GM12878 (cell line): ENCODE measurements around the gene KPNA1. TPM values are rescaled to one million over a fixed set of nuclear protein-coding genes. Genes with fewer than 3 reads are reported as not detected.

ENCODE experiments used
- ATAC-seq: fragments of 200-7000 bp; cut with Tn5 transposase; 3 replicates; pipeline ENCODE4 v1.9.1; 2020; ENCODE audit warnings: mild to moderate bottlenecking, moderate library complexity
- Bru-seq: library from RNA; stranded (reverse); fragments of 400-500 nt; gene quantifications from one replicate; lab custom pipeline; 2021; lab: Mats Ljungman, UMichigan
- BruChase-seq, 2 experiments: library from RNA; stranded (reverse); fragments of 400-500 nt; gene quantifications; one replicate each; lab custom pipeline; 2021; lab: Mats Ljungman, UMichigan
- BruUV-seq: library from RNA; stranded (reverse); fragments of 400-500 nt; replicated peaks from 2 replicates; lab custom pipeline; 2021; lab: Mats Ljungman, UMichigan
- CTCF ChIA-PET: fragments of 300-600 bp; sonication (Branson Sonifier 250); formaldehyde crosslinking; extraction: SDS; loops from one replicate; lab custom pipeline; 2021; ENCODE audit warnings: inconsistent platforms; lab: Yijun Ruan, JAX
- POLR2A ChIA-PET: fragments of 350-600 bp; formaldehyde crosslinking; extraction: SDS; loops from one replicate; lab custom pipeline; 2021; ENCODE audit warnings: inconsistent platforms; lab: Charles Lee
- RAD21 ChIA-PET: fragments of 300-600 bp; sonication (Branson Sonifier 250); formaldehyde crosslinking; loops from one replicate; lab custom pipeline; 2023; ENCODE audit warnings: antibody characterized with exemption; ENCODE audit not compliant: unreplicated experiment; lab: Charles Lee
- SMC1A ChIA-PET: fragments of 300-600 bp; sonication (Branson Sonifier 250); formaldehyde crosslinking; loops from one replicate; lab custom pipeline; 2023; ENCODE audit not compliant: unreplicated experiment, uncharacterized antibody; lab: Charles Lee
- DNase-seq: peaks from one replicate; pipeline ENCODE4 v3.0.0-alpha.2; 2011; ENCODE audit warnings: low read depth, low spot score
- FAIRE-seq: peaks from 3 replicates; lab custom pipeline; 2011; peaks lifted over from hg19 to GRCh38; lab: Jason Lieb, UNC
- H2AFZ ChIP-seq: 2 replicates; pipeline ENCODE4 v1.6.0; 2011; ENCODE audit warnings: low read depth, low read length, control low read depth; ENCODE audit not compliant: control insufficient read depth
- H3K27ac ChIP-seq: 2 replicates; pipeline ENCODE4 v1.5.1; 2011; ENCODE audit warnings: control low read depth; ENCODE audit not compliant: control insufficient read depth, insufficient read depth
- H3K27me3 ChIP-seq, 2 experiments: replicated peaks in 1 of 2; 2 replicates each; pipeline versions ENCODE4 v1.6.0 to v1.6.1; 2011; ENCODE audit warnings: low read length in 1 of 2; ENCODE audit not compliant: control insufficient read depth in 2 of 2, insufficient read depth in 2 of 2
- H3K36me3 ChIP-seq, 2 experiments: 2 replicates each; pipeline ENCODE4 v1.5.1; 2011; ENCODE audit warnings: low read length in 1 of 2; ENCODE audit not compliant: control insufficient read depth in 2 of 2, insufficient read depth in 2 of 2
- H3K4me1 ChIP-seq: 2 replicates; pipeline ENCODE4 v1.6.1; 2011; ENCODE audit warnings: mild to moderate bottlenecking, low read length, moderate library complexity, mixed read lengths; ENCODE audit not compliant: control insufficient read depth, insufficient read depth
- H3K4me2 ChIP-seq: 2 replicates; pipeline ENCODE4 v1.6.0; 2011; ENCODE audit warnings: control low read depth; ENCODE audit not compliant: control insufficient read depth, insufficient read depth
- H3K4me3 ChIP-seq: fragments of 200-600 bp; sonication (generic); 2 replicates; pipeline ENCODE4 v1.5.1; 2016
- H3K79me2 ChIP-seq: 2 replicates; pipeline ENCODE4 v1.6.0; 2011; ENCODE audit warnings: low read length; ENCODE audit not compliant: control insufficient read depth, insufficient read depth
- H3K9ac ChIP-seq: 2 replicates; pipeline ENCODE4 v1.8.0; 2011; ENCODE audit warnings: low read length, control low read depth, mixed read lengths; ENCODE audit not compliant: control insufficient read depth, insufficient read depth
- H3K9me3 ChIP-seq: replicated peaks from 3 replicates; pipeline ENCODE4 v1.5.1; 2011; ENCODE audit warnings: mild to moderate bottlenecking, low read length; ENCODE audit not compliant: control insufficient read depth, insufficient read depth
- H4K20me1 ChIP-seq: 2 replicates; pipeline ENCODE4 v1.6.0; 2011; ENCODE audit not compliant: control insufficient read depth, insufficient read depth
- CBFB ChIP-seq: IDR thresholded peaks from 2 replicates; pipeline ENCODE4 v1.6.1; 2016; ENCODE audit warnings: antibody characterized with exemption, low read depth
- CBX5 ChIP-seq: sonication (generic); IDR thresholded peaks from 2 replicates; pipeline ENCODE4 v1.6.1; 2016; ENCODE audit warnings: low read depth, moderate library complexity, mild to moderate bottlenecking, inconsistent platforms
- ESRRA ChIP-seq: IDR thresholded peaks from 2 replicates; pipeline ENCODE4 v1.6.1; 2012; ENCODE audit warnings: mild to moderate bottlenecking, low read length, improper control_type of control experiment
- ETV6 ChIP-seq, 2 experiments: fragments of 450-650 bp in 1 of 2; IDR thresholded peaks in 1 of 2; conservative IDR thresholded peaks in 1 of 2; 2 replicates each; pipeline ENCODE4 v1.6.1; 2014; ENCODE audit warnings: antibody characterized with exemption in 1 of 2, borderline replicate concordance in 1 of 2, low read depth in 1 of 2, mild to moderate bottlenecking in 1 of 2, moderate library complexity in 1 of 2
- GATAD2B ChIP-seq: fragments of 450-650 bp; conservative IDR thresholded peaks from 2 replicates; pipeline ENCODE4 v1.6.1; 2017; ENCODE audit warnings: low read depth, mild to moderate bottlenecking, moderate library complexity
- HDAC6 ChIP-seq: fragments of 200-600 bp; sonication (generic); IDR thresholded peaks from one replicate; pipeline ENCODE4 v1.8.0; 2017; ENCODE audit warnings: antibody characterized with exemption; ENCODE audit not compliant: unreplicated experiment
- LARP7 ChIP-seq: fragments of 450-650 bp; IDR thresholded peaks from 2 replicates; pipeline ENCODE4 v1.6.1; 2017; ENCODE audit warnings: mild to moderate bottlenecking
- RUNX3 ChIP-seq: IDR thresholded peaks from 2 replicates; pipeline ENCODE4 v1.6.1; 2012; ENCODE audit warnings: low read length, inconsistent platforms
- SKIL ChIP-seq: fragments of 450-650 bp; IDR thresholded peaks from 2 replicates; pipeline ENCODE4 v1.6.1; 2017; ENCODE audit warnings: mild to moderate bottlenecking, low read depth, inconsistent platforms; ENCODE audit not compliant: poor library complexity, severe bottlenecking
- SMARCA5 ChIP-seq: fragments of 450-650 bp; IDR thresholded peaks from 2 replicates; pipeline ENCODE4 v1.6.1; 2017; ENCODE audit warnings: mild to moderate bottlenecking
- SMC3 ChIP-seq: IDR thresholded peaks from 2 replicates; pipeline ENCODE4 v1.6.1; 2011; ENCODE audit warnings: low read length, improper control_type of control experiment, borderline replicate concordance
- TAF1 ChIP-seq: IDR thresholded peaks from 2 replicates; pipeline ENCODE4 v1.6.1; 2011; ENCODE audit warnings: mild to moderate bottlenecking, low read depth, low read length, borderline replicate concordance
- YBX1 ChIP-seq: fragments of 450-650 bp; IDR thresholded peaks from 2 replicates; pipeline ENCODE4 v1.6.1; 2016; ENCODE audit warnings: antibody characterized with exemption
- ZNF207 ChIP-seq: fragments of 450-650 bp; IDR thresholded peaks from 2 replicates; pipeline ENCODE4 v1.6.1; 2014; ENCODE audit warnings: antibody characterized with exemption, mild to moderate bottlenecking, borderline replicate concordance
- WGBS: methylation state at CpG from one replicate; pipeline ENCODE4 v1.1.6; 2016; ENCODE audit warnings: low lambda C conversion rate; ENCODE audit not compliant: insufficient replicate concordance, insufficient coverage; ENCODE audit errors: missing lambda C conversion rate; 5-methylcytosine and 5-hydroxymethylcytosine counted together
- in situ Hi-C: fragments of 300-500 bp; cut with MboI; formaldehyde crosslinking; loops from 9 replicates; pipeline ENCODE4 v1.14.3; 2018; ENCODE audit warnings: mixed read lengths
- intact Hi-C: fragments of 100-400 bp; cut with micrococcal nuclease; formaldehyde crosslinking; loops from one replicate; pipeline ENCODE4 v1.14.2; 2022; ENCODE audit not compliant: unreplicated experiment
- long read RNA-seq, 2 experiments: library from polyadenylated mRNA; unstranded; transcript quantifications; one replicate each; pipeline ENCODE4 v2.0.0, GENCODE V29; 2019 to 2020
- polyA minus RNA-seq, 3 experiments: library from RNA; depleted of rRNA, polyadenylated mRNA; stranded (reverse); fragments of >200 nt; gene quantifications; 2 replicates each; pipeline ENCODE4 v1.2.3, GENCODE V29; 2011
- polyA plus RNA-seq, 11 experiments: library from polyadenylated mRNA; depleted of rRNA in 4 of 11; unstranded in 6 of 11; stranded (reverse) in 5 of 11; fragments of >200 nt; fragmentation: Nextera tagmentation in 4 of 11; fragmentation: Illumina TruSeq in 1 of 11; extraction: Ambion mirVana in 4 of 11; extraction: Trizol in 1 of 11; gene quantifications; 1 replicate in 1 of 11; 2 replicates in 10 of 11; pipeline versions ENCODE4 v1.2.1 to v1.2.3, GENCODE V29; 2011 to 2016; ENCODE audit warnings: inconsistent platforms in 2 of 11, missing spikeins in 2 of 11, low read depth in 1 of 11
- total RNA-seq, 4 experiments: library from RNA; depleted of rRNA in 3 of 4; stranded (reverse); fragments of >200 nt in 3 of 4; fragmentation: Illumina TruSeq in 1 of 4; extraction: Trizol in 1 of 4; gene quantifications; 2 replicates each; pipeline versions ENCODE4 v1.2.1 to v1.2.3, GENCODE V29; 2013 to 2021

Gene KPNA1
- total RNA-seq (2013; cell fraction: nucleolus; rRNA removed), result 80.9 and 90.7 TPM in 2 replicates
- 16.1 and 18.6 TPM in 2 replicates for total RNA-seq (2014; rRNA removed)
- 29.7 and 29.9 TPM in 2 replicates for total RNA-seq (2014; rRNA removed; fragmentation: Illumina TruSeq; extraction: Trizol)
- total RNA-seq (2021), result 52.7 and 52.8 TPM in 2 replicates
- 9.4 TPM for polyA plus RNA-seq (2011; ENCODE audit: low read depth)
- polyA plus RNA-seq (2011; rRNA removed), result 45.6 and 56.3 TPM in 2 replicates
- 36.5 and 46.7 TPM in 2 replicates for polyA plus RNA-seq (2011; cell fraction: cytosol; rRNA removed)
- polyA plus RNA-seq (2011; cell fraction: nucleus; rRNA removed), result 36.3 and 44.2 TPM in 2 replicates
- polyA plus RNA-seq (2012), result 13.7 and 19.9 TPM in 2 replicates
- polyA plus RNA-seq (2014; fragmentation: Illumina TruSeq; extraction: Trizol), result 50.9 and 54.9 TPM in 2 replicates
- 1 to 10 TPM; 8.5 to 8.8 TPM for polyA plus RNA-seq (2014; fragmentation: Nextera tagmentation; extraction: Ambion mirVana)
- polyA plus RNA-seq (2014; rRNA removed), result 33.4 and 37.6 TPM in 2 replicates
- polyA plus RNA-seq (2016; fragmentation: Nextera tagmentation; extraction: Ambion mirVana), result 10 to 100 TPM; 44.4 to 46.8 TPM
- 43.9 and 44.5 TPM in 2 replicates for polyA minus RNA-seq (2011; rRNA and poly(A)+ RNA removed)
- 16.0 and 19.0 TPM in 2 replicates for polyA minus RNA-seq (2011; cell fraction: cytosol; rRNA and poly(A)+ RNA removed)
- 12.7 and 24.3 TPM in 2 replicates for polyA minus RNA-seq (2011; cell fraction: nucleus; rRNA and poly(A)+ RNA removed)
- Bru-seq, nascent RNA, result percentile 91 among the genes with signal in this experiment
- BruChase-seq, experiment 1, labeled RNA remaining after a 6-hour chase, result percentile 88 among the genes with signal in this experiment
- percentile 90 among the genes with signal in this experiment for BruChase-seq, experiment 2, labeled RNA remaining after a 2-hour chase
- long read RNA-seq, experiment 1, full-length matches to known transcripts, result 34 of 47 reads
- long read RNA-seq, experiment 1, partial matches to known transcripts, result 6 of 47 reads
- long read RNA-seq, experiment 1, other reads (novel, unspliced or antisense), result 7 of 47 reads
- long read RNA-seq, experiment 2, full-length matches to known transcripts, result 294 of 394 reads
- long read RNA-seq, experiment 2, partial matches to known transcripts, result 36 of 394 reads
- long read RNA-seq, experiment 2, other reads (novel, unspliced or antisense), result 64 of 394 reads

- Histone ChIP-seq H3K4me2 (peak within 1 kb of the TSS; percentile 85), H3K79me2 (peaks cover 48% of the 10 kb centered on the region), H2AFZ (peak within 1 kb of the TSS; percentile 95), H3K9ac (peak within 1 kb of the TSS; percentile 63), H4K20me1 (no peaks in the 10 kb centered on the region), H3K27me3 (no peaks in the 10 kb centered on the region), H3K9me3 (no peaks in the 10 kb centered on the region; the same call in 2 of the 3 replicates), H3K36me3 (no peaks in the 10 kb centered on the region), H3K4me1 (no peaks in the 10 kb centered on the region; the same call in 1 of the 2 replicates), H3K4me3 (peak within 1 kb of the TSS; percentile 82), H3K27ac (peak within 1 kb of the TSS; percentile 71)
- RAD21 ChIA-PET, result interaction anchor here (0.7 to 2.3 kb wide), 16 partner anchors 9 to 165 kb away, joined by 3 to 14 read pairs (median 4); partner anchors contain the start of gene WDR5B
- POLR2A ChIA-PET, result interaction anchor here (0.7 to 2.1 kb wide), 15 partner anchors 10 to 413 kb away, joined by 3 to 8 read pairs (median 3); partner anchors contain the start of genes DTX3L, PARP9 and WDR5B
- SMC1A ChIA-PET, result interaction anchor here (0.6 to 4.1 kb wide), 17 partner anchors 11 to 258 kb away, joined by 3 to 31 read pairs (median 3); partner anchors contain the start of gene WDR5B
- in situ Hi-C loops (no loop called here), intact Hi-C loops (no loop called here)
- ATAC-seq (peak; percentile 94), FAIRE-seq (no peak), DNase-seq (peak; percentile 65)
- no TSS peak for BruUV-seq
- CTCF ChIA-PET, result interaction anchor here (0.6 to 1.4 kb wide), 9 partner anchors 22 to 122 kb away, joined by 3 to 7 read pairs (median 3); partner anchors contain the start of genes DTX3L, PARP9 and WDR5B
- under 1% methylated on average over 71 of the region's 109 CpGs for WGBS
- TF ChIP-seq SKIL, result no peak
- no peak for TF ChIP-seq CBFB
- no peak for TF ChIP-seq YBX1
- no peak for TF ChIP-seq SMC3
- peak; percentile 54; the same call in 1 of the 2 replicates for TF ChIP-seq CBX5
- TF ChIP-seq SMARCA5, result peak; percentile 77; the same call in 1 of the 2 replicates
- TF ChIP-seq ESRRA, result peak; percentile 31; the same call in 1 of the 2 replicates
- TF ChIP-seq TAF1, result peak; percentile 79
- peak; percentile 43; the same call in 1 of the 2 replicates for TF ChIP-seq RUNX3
- 0 out of 4 replicates have a peak, but pooled peaks of 1 of the 2 experiments have one; percentile 6 for TF ChIP-seq ETV6 (conservative IDR thresholded peaks at IDR 0.05 in 1 of 2, IDR thresholded peaks at IDR 0.05 in 1 of 2; ENCODE audit: borderline replicate concordance in 1 of 2, low read depth in 1 of 2)
- TF ChIP-seq LARP7, result peak; percentile 99
- TF ChIP-seq ZNF207, result peak; percentile 75; the same call in 1 of the 2 replicates
- peak; percentile 65 for TF ChIP-seq HDAC6
- peak; percentile 98 for TF ChIP-seq GATAD2B
Measured at GRCh38 chr3:122514123-122515019, at the start of gene KPNA1. KPNA1 (minus strand) TSS chr3:122514939; CDS start chr3:122496565, 18,374 bp downstream.
